H9 (cell line): Measurements from ENCODE around the gene ZMYND8. TPM values are rescaled to one million over a fixed set of nuclear protein-coding genes. Genes with fewer than 3 reads are reported as not detected.

ENCODE experiments used
- DNase-seq: peaks from one replicate; pipeline ENCODE4 v3.0.0-alpha.2; 2017
- H2AFZ ChIP-seq: one replicate; pipeline ENCODE4 v1.6.1; 2013; ENCODE audit warnings: mild to moderate bottlenecking, low read length, control low read depth, moderate library complexity
- H2AK5ac ChIP-seq: 2 replicates; pipeline ENCODE4 v1.6.1; 2013; ENCODE audit warnings: low read length, control low read depth, mixed read lengths; ENCODE audit not compliant: insufficient read length
- H2BK120ac ChIP-seq: one replicate; pipeline ENCODE4 v1.6.1; 2013; ENCODE audit warnings: low read depth, mild to moderate bottlenecking, low read length, control low read depth, inconsistent platforms; ENCODE audit not compliant: poor library complexity, severe bottlenecking
- H2BK12ac ChIP-seq: 2 replicates; pipeline ENCODE4 v1.6.1; 2013; ENCODE audit warnings: low read length, control low read depth, mixed read lengths, low read depth; ENCODE audit not compliant: insufficient read length
- H2BK15ac ChIP-seq: 2 replicates; pipeline ENCODE4 v1.6.1; 2013; ENCODE audit warnings: low read depth, low read length, control low read depth
- H2BK20ac ChIP-seq: one replicate; pipeline ENCODE4 v1.6.1; 2013; ENCODE audit warnings: low read depth, mild to moderate bottlenecking, low read length, control low read depth, inconsistent platforms; ENCODE audit not compliant: poor library complexity, severe bottlenecking
- H2BK5ac ChIP-seq: 2 replicates; pipeline ENCODE4 v1.6.1; 2013; ENCODE audit warnings: low read length, control low read depth, mixed read lengths; ENCODE audit not compliant: insufficient read length
- H3K14ac ChIP-seq: 2 replicates; pipeline ENCODE4 v1.6.1; 2013; ENCODE audit warnings: low read length, control low read depth; ENCODE audit not compliant: insufficient read depth
- H3K18ac ChIP-seq: 2 replicates; pipeline ENCODE4 v1.6.1; 2013; ENCODE audit warnings: low read depth, mild to moderate bottlenecking, mixed read lengths, low read length, control low read depth; ENCODE audit not compliant: insufficient read length
- H3K23ac ChIP-seq: 2 replicates; pipeline ENCODE4 v1.6.1; 2013; ENCODE audit warnings: low read length, control low read depth, mixed read lengths, low read depth; ENCODE audit not compliant: insufficient read length
- H3K23me2 ChIP-seq: 2 replicates; pipeline ENCODE4 v1.6.1; 2013; ENCODE audit warnings: low read depth, mild to moderate bottlenecking, mixed read lengths, low read length, control low read depth; ENCODE audit not compliant: insufficient read length, poor library complexity, severe bottlenecking
- H3K27ac ChIP-seq: 2 replicates; pipeline ENCODE4 v1.5.1; 2013; ENCODE audit warnings: low read length, control low read depth, mixed read lengths, low read depth; ENCODE audit not compliant: insufficient read length
- H3K27me3 ChIP-seq: 2 replicates; pipeline ENCODE4 v1.6.1; 2013; ENCODE audit warnings: low read length, control low read depth, inconsistent platforms; ENCODE audit not compliant: insufficient read depth
- H3K4ac ChIP-seq: 2 replicates; pipeline ENCODE4 v1.6.1; 2013; ENCODE audit warnings: low read depth, mild to moderate bottlenecking, control low read depth, inconsistent platforms, low read length, moderate library complexity
- H3K4me1 ChIP-seq: 2 replicates; pipeline ENCODE4 v1.6.1; 2013; ENCODE audit warnings: low read length, control low read depth, inconsistent platforms; ENCODE audit not compliant: insufficient read depth
- H3K4me2 ChIP-seq: 2 replicates; pipeline ENCODE4 v1.6.1; 2013; ENCODE audit warnings: low read length, control low read depth, mixed read lengths; ENCODE audit not compliant: insufficient read length, insufficient read depth
- H3K56ac ChIP-seq: 2 replicates; pipeline ENCODE4 v1.6.1; 2013; ENCODE audit warnings: low read depth, mild to moderate bottlenecking, mixed read lengths, low read length, control low read depth; ENCODE audit not compliant: insufficient read length
- H3K79me1 ChIP-seq: 2 replicates; pipeline ENCODE4 v1.6.1; 2013; ENCODE audit warnings: low read depth, mild to moderate bottlenecking, moderate library complexity, low read length, control low read depth, inconsistent platforms; ENCODE audit not compliant: insufficient read depth, poor library complexity, severe bottlenecking
- H3K79me2 ChIP-seq: 2 replicates; pipeline ENCODE4 v1.6.1; 2013; ENCODE audit warnings: low read length, control low read depth, inconsistent platforms; ENCODE audit not compliant: insufficient read depth
- H3K9ac ChIP-seq: 2 replicates; pipeline ENCODE4 v1.6.1; 2013; ENCODE audit warnings: low read length, control low read depth, mixed read lengths; ENCODE audit not compliant: insufficient read length; ENCODE audit errors: extremely low read depth
- H3K9me3 ChIP-seq: one replicate; pipeline ENCODE4 v1.6.1; 2013; ENCODE audit warnings: low read depth, low read length, inconsistent platforms; ENCODE audit not compliant: control insufficient read depth
- H3T11ph ChIP-seq: one replicate; pipeline ENCODE4 v1.6.1; 2013; ENCODE audit warnings: mild to moderate bottlenecking, low read length, control low read depth, inconsistent platforms
- H4K20me1 ChIP-seq: one replicate; pipeline ENCODE4 v1.6.1; 2013; ENCODE audit not compliant: control insufficient read depth, insufficient read length, insufficient read depth
- H4K5ac ChIP-seq: 2 replicates; pipeline ENCODE4 v1.6.1; 2013; ENCODE audit warnings: low read depth, mild to moderate bottlenecking, mixed read lengths, low read length, control low read depth; ENCODE audit not compliant: insufficient read length
- H4K8ac ChIP-seq: replicated peaks from 2 replicates; pipeline ENCODE4 v1.6.1; 2013; ENCODE audit warnings: low read length, control low read depth, mixed read lengths, low read depth; ENCODE audit not compliant: insufficient read length
- H4K91ac ChIP-seq: 2 replicates; pipeline ENCODE4 v1.6.1; 2013; ENCODE audit warnings: low read depth, mild to moderate bottlenecking, moderate library complexity, mixed read lengths, low read length, control low read depth; ENCODE audit not compliant: insufficient read length
- H3K27ac Mint-ChIP-seq, 3 experiments: 2 replicates in 2 of 3; 3 replicates in 1 of 3; pipeline ENCODE4 v1.8.0; 2020 to 2021; ENCODE audit warnings: mixed read lengths in 3 of 3, mild to moderate bottlenecking in 1 of 3, moderate library complexity in 1 of 3
- H3K27me3 Mint-ChIP-seq: 2 replicates; pipeline ENCODE4 v1.8.0; 2021; ENCODE audit warnings: low read depth, mild to moderate bottlenecking, moderate library complexity, mixed read lengths
- H3K36me3 Mint-ChIP-seq, 3 experiments: 2 replicates in 2 of 3; 3 replicates in 1 of 3; pipeline ENCODE4 v1.8.0; 2020 to 2021; ENCODE audit warnings: low read depth in 3 of 3, mixed read lengths in 3 of 3; ENCODE audit not compliant: insufficient read depth in 1 of 3
- H3K4me1 Mint-ChIP-seq, 2 experiments: 2 replicates each; pipeline ENCODE4 v1.8.0; 2020; ENCODE audit warnings: mixed read lengths in 2 of 2
- H3K4me3 Mint-ChIP-seq, 2 experiments: 2 replicates in 1 of 2; 3 replicates in 1 of 2; pipeline ENCODE4 v1.8.0; 2020 to 2021; ENCODE audit warnings: mild to moderate bottlenecking in 2 of 2, mixed read lengths in 2 of 2, moderate library complexity in 1 of 2
- H3K9me3 Mint-ChIP-seq, 2 experiments: 2 replicates in 1 of 2; 3 replicates in 1 of 2; pipeline ENCODE4 v1.8.0; 2020; ENCODE audit warnings: mild to moderate bottlenecking in 2 of 2, mixed read lengths in 2 of 2, moderate library complexity in 1 of 2
- WGBS: extraction: QIAGEN DNeasy Blood & Tissue Kit; methylation state at CpG from one replicate; pipeline ENCODE4 v1.1.7; 2013; ENCODE audit warnings: missing lambda C conversion rate, low lambda C conversion rate, mixed read lengths; ENCODE audit not compliant: insufficient read length; ENCODE audit errors: extremely low coverage; 5-methylcytosine and 5-hydroxymethylcytosine counted together
- total RNA-seq: library from RNA; stranded (reverse); gene quantifications from 2 replicates; pipeline ENCODE4 v1.2.1, GENCODE V29; 2021
- TF ChIP-seq, protein P1 (sequence below): fragments of 200-600 bp; sonication (generic); conservative IDR thresholded peaks from 3 replicates; pipeline ENCODE4 v1.8.0; 2021; ENCODE audit warnings: antibody characterized with exemption, mild to moderate bottlenecking

The ZMYND8 gene
- total RNA-seq, 1 experiment from 2014 or later = 158 TPM

DNA sequence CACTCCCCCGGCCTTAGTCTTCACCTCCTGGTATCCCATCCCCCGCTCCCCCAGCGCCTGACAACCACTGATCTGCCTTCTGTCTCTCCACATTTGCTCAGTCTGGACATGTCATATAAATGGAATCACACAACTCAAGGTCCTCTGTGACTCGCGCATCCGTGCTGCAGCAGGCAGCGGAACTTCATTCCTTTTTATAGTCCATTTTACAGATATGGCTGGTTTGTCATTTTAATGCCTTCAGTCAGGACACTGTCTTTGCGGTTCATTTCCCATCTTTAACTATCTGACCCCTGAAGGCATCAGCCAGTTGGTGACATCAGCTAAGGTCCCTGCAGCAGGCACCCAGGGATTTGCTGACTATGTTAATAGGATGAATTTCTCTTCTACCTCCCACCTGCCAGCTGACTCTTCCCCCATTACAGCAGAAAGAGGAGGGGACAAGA, 125.7 kb downstream of the ZMYND8 start:
- Histone ChIP-seq H3K4ac (no peak overlapping the region), H3T11ph (no peak overlapping the region), H3K79me1 (no peaks in the 10 kb centered on the region), H3K18ac (no peak overlapping the region), H3K79me2 (no peaks in the 10 kb centered on the region), H3K27me3 (no peaks in the 10 kb centered on the region), H4K91ac (no peak overlapping the region), H3K4me2 (no peak overlapping the region), H3K56ac (no peak overlapping the region), H3K27ac (no peak overlapping the region), H3K14ac (no peak overlapping the region), H2BK15ac (no peak overlapping the region), H2BK5ac (no peak overlapping the region), H2AK5ac (no peak overlapping the region), H4K8ac (no peak overlapping the region), H4K5ac (no peak overlapping the region), H2AFZ (no peak overlapping the region), H3K23me2 (no peaks in the 10 kb centered on the region), H2BK12ac (no peak overlapping the region), H3K9ac (no peak overlapping the region), H2BK120ac (no peak overlapping the region), H3K23ac (no peak overlapping the region), H4K20me1 (no peaks in the 10 kb centered on the region), H3K4me1 (no peaks in the 10 kb centered on the region), H3K9me3 (no peaks in the 10 kb centered on the region), H2BK20ac (no peak overlapping the region)
- no peaks in the 10 kb centered on the region for H3K27me3 Mint-ChIP-seq
- WGBS = no CpG with 5 or more reads among the region's 8 CpGs
- no peak overlapping the region for H3K4me3 Mint-ChIP-seq
- no peaks in the 10 kb centered on the region for H3K9me3 Mint-ChIP-seq
- DNase-seq = no peak
- peak overlapping the region in 2 of 3 experiments; percentile 76 to 85; a peak in 4 of 7 replicates for H3K27ac Mint-ChIP-seq
- TF ChIP-seq, protein P1, sequence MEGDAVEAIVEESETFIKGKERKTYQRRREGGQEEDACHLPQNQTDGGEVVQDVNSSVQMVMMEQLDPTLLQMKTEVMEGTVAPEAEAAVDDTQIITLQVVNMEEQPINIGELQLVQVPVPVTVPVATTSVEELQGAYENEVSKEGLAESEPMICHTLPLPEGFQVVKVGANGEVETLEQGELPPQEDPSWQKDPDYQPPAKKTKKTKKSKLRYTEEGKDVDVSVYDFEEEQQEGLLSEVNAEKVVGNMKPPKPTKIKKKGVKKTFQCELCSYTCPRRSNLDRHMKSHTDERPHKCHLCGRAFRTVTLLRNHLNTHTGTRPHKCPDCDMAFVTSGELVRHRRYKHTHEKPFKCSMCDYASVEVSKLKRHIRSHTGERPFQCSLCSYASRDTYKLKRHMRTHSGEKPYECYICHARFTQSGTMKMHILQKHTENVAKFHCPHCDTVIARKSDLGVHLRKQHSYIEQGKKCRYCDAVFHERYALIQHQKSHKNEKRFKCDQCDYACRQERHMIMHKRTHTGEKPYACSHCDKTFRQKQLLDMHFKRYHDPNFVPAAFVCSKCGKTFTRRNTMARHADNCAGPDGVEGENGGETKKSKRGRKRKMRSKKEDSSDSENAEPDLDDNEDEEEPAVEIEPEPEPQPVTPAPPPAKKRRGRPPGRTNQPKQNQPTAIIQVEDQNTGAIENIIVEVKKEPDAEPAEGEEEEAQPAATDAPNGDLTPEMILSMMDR = no peak
- peaks cover 9 to 28% of the 10 kb centered on the region in 2 experiments for H3K4me1 Mint-ChIP-seq
- peaks cover 52 to 91% (median 83%) of the 10 kb centered on the region in 3 experiments for H3K36me3 Mint-ChIP-seq
